HEK293 (cell line): ENCODE measurements around the gene ARG2.

Experiments
- CTCF ChIA-PET: fragments of 350-600 bp; formaldehyde crosslinking; extraction: SDS; loops from one replicate; lab custom pipeline; 2021; ENCODE audit warnings: antibody characterized with exemption; lab: Yijun Ruan, JAX
- POLR2A ChIA-PET: fragments of 300-600 bp; formaldehyde crosslinking; extraction: SDS; loops from one replicate; lab custom pipeline; 2020; ENCODE audit warnings: antibody characterized with exemption, inconsistent platforms; lab: Yijun Ruan, JAX
- H3K27ac ChIP-seq: fragments of 200-500 bp; sonication (Bioruptor generic); 2 replicates; pipeline ENCODE4 v1.5.1; 2014; ENCODE audit warnings: low read depth, low read length, control low read depth, inconsistent platforms; ENCODE audit errors: extremely low read depth
- H3K36me3 ChIP-seq, 2 experiments: fragments of 200-500 bp in 1 of 2; sonication (Bioruptor generic) in 1 of 2; 1 replicate in 1 of 2; 2 replicates in 1 of 2; pipeline ENCODE4 v1.5.1; 2014 to 2017; ENCODE audit warnings: inconsistent platforms in 2 of 2, low read length in 2 of 2; ENCODE audit not compliant: control insufficient read depth in 2 of 2, insufficient read depth in 1 of 2
- H3K4me1 ChIP-seq: fragments of 200-500 bp; sonication (Bioruptor generic); 2 replicates; pipeline ENCODE4 v1.5.1; 2014; ENCODE audit warnings: mild to moderate bottlenecking, low read length, inconsistent platforms; ENCODE audit not compliant: control insufficient read depth, insufficient read depth
- H3K4me3 ChIP-seq: 2 replicates; pipeline ENCODE4 v1.5.1; 2011; ENCODE audit warnings: low read depth, mild to moderate bottlenecking, control low read depth, low read length, moderate library complexity
- H3K9me3 ChIP-seq: fragments of 200-500 bp; sonication (Bioruptor generic); 2 replicates; pipeline ENCODE4 v1.5.1; 2014; ENCODE audit warnings: low read depth, low read length, inconsistent platforms; ENCODE audit not compliant: control insufficient read depth, insufficient read depth
- BCL11B ChIP-seq: fragments of 450-650 bp; formaldehyde crosslinking; IDR thresholded peaks from 2 replicates; pipeline ENCODE4 v1.5.1; 2016; ENCODE audit warnings: low read depth, missing biosample characterization, missing genetic modification characterization
- IKZF3 ChIP-seq: fragments of 450-650 bp; IDR thresholded peaks from 2 replicates; pipeline ENCODE4 v1.5.0; 2018; ENCODE audit warnings: missing biosample characterization, mild to moderate bottlenecking, missing genetic modification characterization, moderate library complexity
- WT1 ChIP-seq: fragments of 450-650 bp; formaldehyde crosslinking; IDR thresholded peaks from 2 replicates; pipeline ENCODE4 v1.5.1; 2016; ENCODE audit warnings: missing biosample characterization, missing genetic modification characterization
- ZNF354C ChIP-seq: fragments of 450-650 bp; formaldehyde crosslinking; IDR thresholded peaks from 2 replicates; pipeline ENCODE4 v1.5.1; 2016; ENCODE audit warnings: missing biosample characterization, missing genetic modification characterization, low read depth, borderline replicate concordance
- ZNF701 ChIP-seq: fragments of 450-650 bp; formaldehyde crosslinking; IDR thresholded peaks from 2 replicates; pipeline ENCODE4 v1.5.1; 2016; ENCODE audit warnings: missing biosample characterization, missing genetic modification characterization
- ZNF777 ChIP-seq: fragments of 450-650 bp; formaldehyde crosslinking; IDR thresholded peaks from 2 replicates; pipeline ENCODE4 v1.5.1; 2017; ENCODE audit warnings: missing biosample characterization, missing genetic modification characterization, borderline replicate concordance
- ZNF785 ChIP-seq: fragments of 450-650 bp; formaldehyde crosslinking; IDR thresholded peaks from 2 replicates; pipeline ENCODE4 v1.5.1; 2016; ENCODE audit warnings: missing biosample characterization, missing genetic modification characterization
- TF ChIP-seq, protein P1 (sequence below): fragments of 450-650 bp; formaldehyde crosslinking; IDR thresholded peaks from 2 replicates; pipeline ENCODE4 v1.5.1; 2016; ENCODE audit warnings: missing biosample characterization, missing genetic modification characterization
- TF ChIP-seq, protein P2 (sequence below): fragments of 450-650 bp; formaldehyde crosslinking; IDR thresholded peaks from 2 replicates; pipeline ENCODE4 v1.5.1; 2016; ENCODE audit warnings: missing biosample characterization, missing genetic modification characterization
- TF ChIP-seq, protein P3 (sequence below): fragments of 450-650 bp; formaldehyde crosslinking; IDR thresholded peaks from 2 replicates; pipeline ENCODE4 v1.5.1; 2016; ENCODE audit warnings: missing biosample characterization, missing genetic modification characterization
- TF ChIP-seq, protein P4 (sequence below): fragments of 450-650 bp; formaldehyde crosslinking; IDR thresholded peaks from 2 replicates; pipeline ENCODE4 v1.5.1; 2016; ENCODE audit warnings: missing biosample characterization, missing genetic modification characterization

ARG2 gene

DNA sequence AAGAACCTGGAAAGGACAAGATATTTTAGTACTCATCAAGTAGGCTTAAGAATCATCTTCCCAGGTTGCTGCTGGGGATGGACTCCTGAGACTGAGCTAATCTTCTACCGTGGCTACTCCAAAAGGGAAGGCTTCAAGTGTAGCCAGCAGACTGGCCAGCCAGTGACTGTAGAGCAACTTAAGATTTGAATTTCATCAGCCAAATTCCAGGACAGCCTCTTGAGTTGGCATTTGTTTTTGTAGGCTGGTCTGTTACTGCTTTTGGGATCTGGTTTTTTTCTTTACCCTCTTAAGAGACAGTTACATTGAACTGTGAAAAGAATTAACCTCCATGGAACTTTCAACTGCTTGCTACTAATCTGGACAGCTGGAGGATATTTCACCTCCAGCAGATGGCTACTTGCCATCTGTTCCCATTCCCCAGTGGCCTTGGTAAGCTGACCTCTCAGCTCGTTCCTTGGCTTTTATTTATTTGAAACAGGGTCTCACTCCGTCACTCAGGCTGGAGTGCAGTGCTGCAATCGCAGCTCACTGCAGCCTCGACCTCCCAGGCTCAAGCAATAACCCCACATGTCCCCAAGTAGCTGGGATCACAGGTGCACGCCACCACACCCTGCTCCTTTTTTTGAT, 34.0 kb downstream of the ARG2 start:
- H3K4me1 ChIP-seq, result no peaks in the 10 kb centered on the region
- no peak overlapping the region for H3K27ac ChIP-seq
- H3K4me3 ChIP-seq, result no peak overlapping the region
- CTCF ChIA-PET, result interaction anchor here (1.3 to 1.4 kb wide), 2 partner anchors 12 to 226 kb away, joined by 4 to 5 read pairs; no protein-coding TSS in a partner anchor
- peaks cover 57 to 88% of the 10 kb centered on the region in 2 experiments for H3K36me3 ChIP-seq
- TF ChIP-seq, protein P1, sequence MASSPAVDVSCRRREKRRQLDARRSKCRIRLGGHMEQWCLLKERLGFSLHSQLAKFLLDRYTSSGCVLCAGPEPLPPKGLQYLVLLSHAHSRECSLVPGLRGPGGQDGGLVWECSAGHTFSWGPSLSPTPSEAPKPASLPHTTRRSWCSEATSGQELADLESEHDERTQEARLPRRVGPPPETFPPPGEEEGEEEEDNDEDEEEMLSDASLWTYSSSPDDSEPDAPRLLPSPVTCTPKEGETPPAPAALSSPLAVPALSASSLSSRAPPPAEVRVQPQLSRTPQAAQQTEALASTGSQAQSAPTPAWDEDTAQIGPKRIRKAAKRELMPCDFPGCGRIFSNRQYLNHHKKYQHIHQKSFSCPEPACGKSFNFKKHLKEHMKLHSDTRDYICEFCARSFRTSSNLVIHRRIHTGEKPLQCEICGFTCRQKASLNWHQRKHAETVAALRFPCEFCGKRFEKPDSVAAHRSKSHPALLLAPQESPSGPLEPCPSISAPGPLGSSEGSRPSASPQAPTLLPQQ (tag by site-specific recombination), result peak; percentile 64
- TF ChIP-seq ZNF777 (tag by site-specific recombination), result no peak
- TF ChIP-seq, all 188 proteins: peak for 1
- H3K9me3 ChIP-seq, result no peaks in the 10 kb centered on the region
- POLR2A ChIA-PET, result no interaction called here

DNA sequence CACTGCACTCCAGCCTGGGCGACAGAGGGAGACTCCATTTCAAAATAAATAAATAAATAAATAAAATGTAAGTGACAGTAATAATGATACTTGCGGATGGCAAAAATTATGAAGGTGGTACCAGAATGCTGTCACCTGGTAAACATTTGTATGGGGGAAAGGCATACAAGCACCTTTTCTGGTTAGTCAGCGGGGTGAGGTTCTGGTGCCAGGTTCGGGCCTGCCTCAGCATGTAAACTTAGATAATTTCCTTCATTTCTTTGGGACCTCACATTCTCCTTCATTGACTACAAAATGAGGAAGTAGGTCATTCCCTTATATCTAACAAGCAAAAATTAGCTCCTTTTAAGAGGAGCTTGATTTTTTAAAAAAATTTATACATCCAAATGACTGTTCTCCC, 43.9 kb downstream of the ARG2 start:
- peaks cover 1% of the 10 kb centered on the region; the same call in 1 of the 2 replicates for H3K4me1 ChIP-seq
- ChIA-PET POLR2A (no interaction called here), CTCF (interaction anchor here (0.7 to 2.5 kb wide), 8 partner anchors 9 to 236 kb away, joined by 3 to 11 read pairs (median 4); partner anchors contain the start of gene ARG2)
- H3K9me3 ChIP-seq, result no peaks in the 10 kb centered on the region
- no peak overlapping the region for H3K4me3 ChIP-seq
- H3K27ac ChIP-seq, result no peak overlapping the region
- H3K36me3 ChIP-seq, result peaks cover 10 to 26% of the 10 kb centered on the region in 2 experiments
- TF ChIP-seq IKZF3 (tag by site-specific recombination) (no peak), BCL11B (no peak), WT1 (no peak), ZNF354C (tag by site-specific recombination) (no peak), ZNF701 (tag by site-specific recombination) (no peak), ZNF785 (tag by site-specific recombination) (no peak)
- TF ChIP-seq, protein P2, sequence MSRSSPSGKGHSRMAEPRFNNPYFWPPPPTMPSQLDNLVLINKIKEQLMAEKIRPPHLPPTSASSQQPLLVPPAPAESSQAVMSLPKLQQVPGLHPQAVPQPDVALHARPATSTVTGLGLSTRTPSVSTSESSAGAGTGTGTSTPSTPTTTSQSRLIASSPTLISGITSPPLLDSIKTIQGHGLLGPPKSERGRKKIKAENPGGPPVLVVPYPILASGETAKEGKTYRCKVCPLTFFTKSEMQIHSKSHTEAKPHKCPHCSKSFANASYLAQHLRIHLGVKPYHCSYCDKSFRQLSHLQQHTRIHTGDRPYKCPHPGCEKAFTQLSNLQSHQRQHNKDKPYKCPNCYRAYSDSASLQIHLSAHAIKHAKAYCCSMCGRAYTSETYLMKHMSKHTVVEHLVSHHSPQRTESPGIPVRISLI, result no peak
- TF ChIP-seq, protein P3, sequence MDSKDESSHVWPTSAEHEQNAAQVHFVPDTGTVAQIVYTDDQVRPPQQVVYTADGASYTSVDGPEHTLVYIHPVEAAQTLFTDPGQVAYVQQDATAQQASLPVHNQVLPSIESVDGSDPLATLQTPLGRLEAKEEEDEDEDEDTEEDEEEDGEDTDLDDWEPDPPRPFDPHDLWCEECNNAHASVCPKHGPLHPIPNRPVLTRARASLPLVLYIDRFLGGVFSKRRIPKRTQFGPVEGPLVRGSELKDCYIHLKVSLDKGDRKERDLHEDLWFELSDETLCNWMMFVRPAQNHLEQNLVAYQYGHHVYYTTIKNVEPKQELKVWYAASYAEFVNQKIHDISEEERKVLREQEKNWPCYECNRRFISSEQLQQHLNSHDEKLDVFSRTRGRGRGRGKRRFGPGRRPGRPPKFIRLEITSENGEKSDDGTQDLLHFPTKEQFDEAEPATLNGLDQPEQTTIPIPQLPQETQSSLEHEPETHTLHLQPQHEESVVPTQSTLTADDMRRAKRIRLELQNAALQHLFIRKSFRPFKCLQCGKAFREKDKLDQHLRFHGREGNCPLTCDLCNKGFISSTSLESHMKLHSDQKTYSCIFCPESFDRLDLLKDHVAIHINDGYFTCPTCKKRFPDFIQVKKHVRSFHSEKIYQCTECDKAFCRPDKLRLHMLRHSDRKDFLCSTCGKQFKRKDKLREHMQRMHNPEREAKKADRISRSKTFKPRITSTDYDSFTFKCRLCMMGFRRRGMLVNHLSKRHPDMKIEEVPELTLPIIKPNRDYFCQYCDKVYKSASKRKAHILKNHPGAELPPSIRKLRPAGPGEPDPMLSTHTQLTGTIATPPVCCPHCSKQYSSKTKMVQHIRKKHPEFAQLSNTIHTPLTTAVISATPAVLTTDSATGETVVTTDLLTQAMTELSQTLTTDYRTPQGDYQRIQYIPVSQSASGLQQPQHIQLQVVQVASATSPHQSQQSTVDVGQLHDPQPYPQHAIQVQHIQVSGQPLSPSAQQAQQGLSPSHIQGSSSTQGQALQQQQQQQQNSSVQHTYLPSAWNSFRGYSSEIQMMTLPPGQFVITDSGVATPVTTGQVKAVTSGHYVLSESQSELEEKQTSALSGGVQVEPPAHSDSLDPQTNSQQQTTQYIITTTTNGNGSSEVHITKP, result no peak
- TF ChIP-seq, protein P4, sequence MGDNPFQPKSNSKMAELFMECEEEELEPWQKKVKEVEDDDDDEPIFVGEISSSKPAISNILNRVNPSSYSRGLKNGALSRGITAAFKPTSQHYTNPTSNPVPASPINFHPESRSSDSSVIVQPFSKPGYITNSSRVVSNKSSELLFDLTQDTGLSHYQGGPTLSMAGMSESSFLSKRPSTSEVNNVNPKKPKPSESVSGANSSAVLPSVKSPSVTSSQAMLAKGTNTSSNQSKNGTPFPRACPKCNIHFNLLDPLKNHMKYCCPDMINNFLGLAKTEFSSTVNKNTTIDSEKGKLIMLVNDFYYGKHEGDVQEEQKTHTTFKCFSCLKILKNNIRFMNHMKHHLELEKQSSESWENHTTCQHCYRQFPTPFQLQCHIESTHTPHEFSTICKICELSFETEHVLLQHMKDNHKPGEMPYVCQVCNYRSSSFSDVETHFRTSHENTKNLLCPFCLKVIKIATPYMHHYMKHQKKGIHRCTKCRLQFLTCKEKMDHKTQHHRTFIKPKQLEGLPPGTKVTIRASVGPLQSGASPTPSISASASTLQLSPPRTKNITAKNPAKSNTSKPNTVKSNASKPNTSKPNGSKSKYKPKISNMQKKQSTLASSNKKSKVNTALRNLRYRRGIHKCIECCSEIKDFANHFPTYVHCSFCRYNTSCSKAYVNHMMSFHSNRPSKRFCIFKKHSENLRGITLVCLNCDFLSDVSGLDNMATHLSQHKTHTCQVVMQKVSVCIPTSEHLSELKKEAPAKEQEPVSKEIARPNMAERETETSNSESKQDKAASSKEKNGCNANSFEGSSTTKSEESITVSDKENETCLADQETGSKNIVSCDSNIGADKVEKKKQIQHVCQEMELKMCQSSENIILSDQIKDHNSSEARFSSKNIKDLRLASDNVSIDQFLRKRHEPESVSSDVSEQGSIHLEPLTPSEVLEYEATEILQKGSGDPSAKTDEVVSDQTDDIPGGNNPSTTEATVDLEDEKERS (tag by site-specific recombination), result no peak
